Mammary epithelial cell (primary cell): ENCODE data around the gene TMEM92.

Experiments
- EZH2 ChIP-seq: IDR thresholded peaks from 2 replicates; pipeline ENCODE4 v1.6.1; 2012; ENCODE audit warnings: low read length, inconsistent platforms, borderline replicate concordance
- TF ChIP-seq, protein P1 (sequence below), 2 donors: IDR thresholded peaks in 1 of 2; conservative IDR thresholded peaks in 1 of 2; 2 replicates each; pipeline ENCODE4 v1.5.1; 2011 to 2012; ENCODE audit warnings: inconsistent platforms in 2 of 2, low read length in 2 of 2, mild to moderate bottlenecking in 2 of 2, control low read depth in 1 of 2, low read depth in 1 of 2; ENCODE audit not compliant: insufficient read depth in 1 of 2; ENCODE audit errors: extremely low read depth in 1 of 2

DNA sequence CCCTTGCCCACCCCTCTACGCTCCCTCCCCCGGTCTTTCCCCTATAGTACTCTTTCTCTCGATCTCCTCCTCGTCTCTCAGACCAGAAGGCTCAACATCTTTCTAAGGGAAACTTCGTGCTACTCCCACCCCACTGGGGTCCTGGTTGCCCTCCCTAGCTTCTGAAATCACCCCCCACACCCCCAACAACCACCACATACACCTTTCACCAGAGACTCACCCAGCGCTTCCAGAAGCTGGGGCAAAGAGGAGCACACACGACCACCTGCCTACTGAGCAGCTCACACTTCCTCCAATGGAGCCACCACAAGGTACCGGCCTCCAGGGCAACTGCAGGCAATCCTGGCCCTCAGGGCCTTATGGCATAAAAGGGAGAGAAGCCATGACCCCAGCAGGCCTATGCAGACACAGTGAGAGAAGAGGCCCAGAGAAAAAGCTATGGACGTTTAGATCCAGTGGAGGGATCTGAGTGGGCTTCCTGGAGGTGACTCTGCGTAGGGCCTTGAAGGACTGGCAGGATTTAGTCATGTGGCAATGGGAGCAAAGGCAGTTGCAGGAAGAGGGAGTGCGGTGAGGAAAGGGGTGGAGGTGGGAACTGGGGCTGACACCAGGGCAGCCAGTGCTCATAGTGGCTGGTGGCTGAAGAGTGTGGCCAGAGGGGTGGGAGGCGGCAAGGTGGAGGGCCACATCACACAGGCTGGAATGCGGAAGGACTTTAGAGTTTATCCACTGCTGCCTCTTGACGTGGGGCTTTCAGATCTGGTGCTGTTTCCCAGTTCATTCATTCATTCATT, 12.1 kb upstream of the TMEM92 start:
- TF ChIP-seq, protein P1, sequence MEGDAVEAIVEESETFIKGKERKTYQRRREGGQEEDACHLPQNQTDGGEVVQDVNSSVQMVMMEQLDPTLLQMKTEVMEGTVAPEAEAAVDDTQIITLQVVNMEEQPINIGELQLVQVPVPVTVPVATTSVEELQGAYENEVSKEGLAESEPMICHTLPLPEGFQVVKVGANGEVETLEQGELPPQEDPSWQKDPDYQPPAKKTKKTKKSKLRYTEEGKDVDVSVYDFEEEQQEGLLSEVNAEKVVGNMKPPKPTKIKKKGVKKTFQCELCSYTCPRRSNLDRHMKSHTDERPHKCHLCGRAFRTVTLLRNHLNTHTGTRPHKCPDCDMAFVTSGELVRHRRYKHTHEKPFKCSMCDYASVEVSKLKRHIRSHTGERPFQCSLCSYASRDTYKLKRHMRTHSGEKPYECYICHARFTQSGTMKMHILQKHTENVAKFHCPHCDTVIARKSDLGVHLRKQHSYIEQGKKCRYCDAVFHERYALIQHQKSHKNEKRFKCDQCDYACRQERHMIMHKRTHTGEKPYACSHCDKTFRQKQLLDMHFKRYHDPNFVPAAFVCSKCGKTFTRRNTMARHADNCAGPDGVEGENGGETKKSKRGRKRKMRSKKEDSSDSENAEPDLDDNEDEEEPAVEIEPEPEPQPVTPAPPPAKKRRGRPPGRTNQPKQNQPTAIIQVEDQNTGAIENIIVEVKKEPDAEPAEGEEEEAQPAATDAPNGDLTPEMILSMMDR (conservative IDR thresholded peaks at IDR 0.05 in 1 of 2, IDR thresholded peaks at IDR 0.05 in 1 of 2; ENCODE audit: extremely low read depth in 1 of 2, insufficient read depth in 1 of 2, low read depth in 1 of 2, low read length in 2 of 2), result no peak
- no peak for TF ChIP-seq EZH2
